AG04449 (cell line): Measurements from ENCODE around the gene DENND1C.

Experiments used
- CTCF ChIA-PET: fragments of 350-600 bp; formaldehyde crosslinking; extraction: SDS; loops from one replicate; lab custom pipeline; 2021; ENCODE audit warnings: antibody characterized with exemption; lab: Yijun Ruan, JAX
- POLR2A ChIA-PET: fragments of 400-600, 350-600 bp; formaldehyde crosslinking; extraction: SDS; loops from one replicate; lab custom pipeline; 2020; ENCODE audit warnings: antibody characterized with exemption, inconsistent platforms; lab: Yijun Ruan, JAX
- DNase-seq: peaks from one replicate; pipeline ENCODE4 v3.0.0-alpha.2; 2010; ENCODE audit warnings: low read depth, low spot score
- H3K4me3 ChIP-seq: 2 replicates; pipeline ENCODE4 v1.5.1; 2011; ENCODE audit warnings: low read depth, mild to moderate bottlenecking, control low read depth, low read length
- TF ChIP-seq, protein P1 (sequence below): IDR thresholded peaks from one replicate; pipeline ENCODE4 v1.5.1; 2011; ENCODE audit warnings: mild to moderate bottlenecking, moderate library complexity, low read length, control low read depth, inconsistent platforms; ENCODE audit not compliant: insufficient read depth; ENCODE audit errors: missing control alignments

Gene DENND1C

DNA sequence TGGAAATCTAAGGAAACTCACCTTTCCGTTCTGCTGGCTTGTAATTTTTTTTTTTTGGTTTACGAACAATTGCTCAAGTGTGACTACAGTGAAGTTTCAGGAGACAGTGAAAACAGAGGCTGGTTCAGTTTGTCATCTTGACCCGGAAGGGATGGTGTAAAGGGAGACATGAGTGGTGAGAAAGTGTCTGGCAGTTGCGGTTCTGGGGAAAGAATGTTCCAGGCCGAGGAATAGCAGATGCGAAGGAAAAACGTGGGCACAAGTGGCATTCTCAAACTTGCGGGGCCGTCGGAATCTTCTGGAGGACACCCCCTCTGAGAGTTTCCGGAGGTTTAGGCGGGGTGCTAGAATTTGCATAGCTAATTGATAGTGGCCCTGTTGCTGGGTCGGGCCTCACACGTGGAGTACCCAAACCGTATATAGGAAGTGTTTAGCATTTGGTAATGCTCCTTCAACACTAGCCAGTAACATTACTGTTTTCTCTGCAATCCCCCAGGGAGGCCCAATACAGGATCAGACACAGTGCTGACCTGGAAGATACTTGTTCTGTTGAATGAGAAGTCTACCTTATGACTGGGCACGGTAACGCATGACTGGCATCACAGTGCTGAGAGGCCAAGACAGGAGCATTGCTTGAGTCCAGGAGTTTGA is 46.4 kb upstream of the DENND1C start:
- no peak for DNase-seq
- TF ChIP-seq, protein P1, sequence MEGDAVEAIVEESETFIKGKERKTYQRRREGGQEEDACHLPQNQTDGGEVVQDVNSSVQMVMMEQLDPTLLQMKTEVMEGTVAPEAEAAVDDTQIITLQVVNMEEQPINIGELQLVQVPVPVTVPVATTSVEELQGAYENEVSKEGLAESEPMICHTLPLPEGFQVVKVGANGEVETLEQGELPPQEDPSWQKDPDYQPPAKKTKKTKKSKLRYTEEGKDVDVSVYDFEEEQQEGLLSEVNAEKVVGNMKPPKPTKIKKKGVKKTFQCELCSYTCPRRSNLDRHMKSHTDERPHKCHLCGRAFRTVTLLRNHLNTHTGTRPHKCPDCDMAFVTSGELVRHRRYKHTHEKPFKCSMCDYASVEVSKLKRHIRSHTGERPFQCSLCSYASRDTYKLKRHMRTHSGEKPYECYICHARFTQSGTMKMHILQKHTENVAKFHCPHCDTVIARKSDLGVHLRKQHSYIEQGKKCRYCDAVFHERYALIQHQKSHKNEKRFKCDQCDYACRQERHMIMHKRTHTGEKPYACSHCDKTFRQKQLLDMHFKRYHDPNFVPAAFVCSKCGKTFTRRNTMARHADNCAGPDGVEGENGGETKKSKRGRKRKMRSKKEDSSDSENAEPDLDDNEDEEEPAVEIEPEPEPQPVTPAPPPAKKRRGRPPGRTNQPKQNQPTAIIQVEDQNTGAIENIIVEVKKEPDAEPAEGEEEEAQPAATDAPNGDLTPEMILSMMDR = no peak
- H3K4me3 ChIP-seq = no peak overlapping the region
- ChIA-PET POLR2A (no interaction called here), CTCF (interaction anchor here (1.4 to 1.5 kb wide), 2 partner anchors 12 to 104 kb away, joined by 5 to 8 read pairs; no protein-coding TSS in a partner anchor)

DNA sequence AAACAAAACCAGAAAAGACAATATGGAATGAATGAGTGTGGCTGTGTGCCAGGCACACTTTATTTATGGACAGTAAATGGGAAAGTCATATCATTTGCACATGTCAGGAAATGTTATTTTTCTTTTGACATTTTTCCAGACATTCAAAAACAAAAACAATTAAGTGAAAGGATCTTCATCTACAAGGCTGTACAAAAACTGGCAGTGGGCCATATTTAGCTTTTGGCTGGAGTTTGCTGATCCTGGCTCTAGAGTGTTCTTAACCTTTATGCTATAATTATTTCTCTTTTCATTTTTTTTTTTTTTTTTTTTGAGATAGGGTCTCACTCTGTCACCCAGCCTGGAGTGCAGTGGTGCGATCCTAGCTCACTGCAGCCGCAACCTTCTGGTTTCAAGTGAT is 42.7 kb upstream of the DENND1C start:
- TF ChIP-seq, protein P1 = no peak
- ChIA-PET POLR2A (no interaction called here), CTCF (interaction anchor here (0.9 to 1.4 kb wide), 2 partner anchors 108 to 109 kb away, joined by 3 to 6 read pairs; no protein-coding TSS in a partner anchor)
- no peak overlapping the region for H3K4me3 ChIP-seq
- DNase-seq = no peak

DNA sequence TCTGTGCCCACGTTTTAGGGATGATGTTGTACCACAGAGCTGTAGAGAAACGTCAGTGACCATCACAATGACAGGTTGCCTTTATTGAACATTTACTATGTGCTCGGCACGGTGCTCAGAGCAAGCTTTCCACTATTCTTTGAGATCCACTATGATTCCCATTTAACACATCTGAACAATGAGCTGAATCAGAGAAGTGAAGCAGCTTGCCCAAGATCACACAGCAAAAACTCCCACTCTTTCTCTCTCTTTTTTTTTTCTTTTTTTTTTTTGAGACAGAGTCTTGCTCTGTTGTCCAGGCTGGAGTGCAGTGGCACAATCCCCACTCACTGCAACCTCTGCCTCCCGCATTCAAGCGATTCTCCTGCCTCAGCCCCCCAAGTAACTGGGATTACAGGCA is 41.1 kb upstream of the DENND1C start:
- ChIA-PET POLR2A (no interaction called here), CTCF (no interaction called here)
- TF ChIP-seq, protein P1 = no peak
- H3K4me3 ChIP-seq = no peak overlapping the region
- DNase-seq = no peak

DNA sequence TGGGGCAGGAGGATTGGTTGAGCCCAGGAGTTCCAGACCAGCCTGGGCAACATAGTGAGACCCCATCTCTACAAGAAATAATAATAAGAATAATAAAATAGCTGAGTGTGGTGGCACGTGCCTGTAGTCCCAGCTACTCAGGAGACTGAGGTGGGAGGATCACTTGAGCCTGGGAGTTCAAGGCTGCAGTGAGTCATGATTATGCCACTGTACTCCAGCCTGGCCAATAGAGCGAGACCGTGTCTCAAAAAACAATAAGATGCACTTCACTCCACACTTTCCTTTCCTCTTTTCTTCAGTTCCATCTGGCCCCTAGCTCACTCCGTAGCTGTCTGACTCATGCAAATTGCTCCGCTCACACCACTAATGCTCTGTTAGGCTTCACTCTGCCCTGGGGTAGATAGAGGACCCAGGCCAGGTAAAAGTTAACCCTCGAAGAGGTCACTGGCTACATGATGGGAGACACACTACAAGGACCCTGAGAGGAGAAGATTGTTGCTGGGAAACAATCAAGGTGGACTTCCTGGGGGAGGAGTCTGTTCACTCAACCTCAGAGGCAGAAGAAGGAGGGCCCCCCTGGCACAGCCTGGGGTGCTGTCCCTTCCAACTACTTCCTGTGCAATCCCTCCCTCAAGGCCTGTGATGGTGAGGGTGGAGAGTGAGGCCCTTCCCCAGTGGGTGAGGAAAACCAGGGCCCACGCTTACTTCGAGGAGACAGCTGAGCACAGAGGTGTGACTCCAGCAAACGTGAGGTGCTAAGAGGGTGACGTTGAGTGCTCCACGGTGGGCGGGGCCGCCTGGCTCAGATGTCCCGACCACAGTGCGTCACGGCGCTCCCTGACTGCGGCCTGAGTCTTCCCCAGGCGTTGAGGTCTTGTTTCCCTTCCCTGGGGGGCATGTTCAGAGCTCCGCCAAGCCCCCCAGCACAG is 40.4 kb upstream of the DENND1C start:
- no peak for DNase-seq
- TF ChIP-seq, protein P1 = no peak
- H3K4me3 ChIP-seq = no peak overlapping the region
- CTCF ChIA-PET = interaction anchor here (0.6 to 1.1 kb wide), 3 partner anchors 110 to 341 kb away, joined by 3 to 5 read pairs (median 4); no protein-coding TSS in a partner anchor
- POLR2A ChIA-PET = interaction anchor here (2.0 kb wide), 1 partner anchor 9 kb away, joined by 7 read pairs; the partner anchor contains the start of gene TNFSF9

DNA sequence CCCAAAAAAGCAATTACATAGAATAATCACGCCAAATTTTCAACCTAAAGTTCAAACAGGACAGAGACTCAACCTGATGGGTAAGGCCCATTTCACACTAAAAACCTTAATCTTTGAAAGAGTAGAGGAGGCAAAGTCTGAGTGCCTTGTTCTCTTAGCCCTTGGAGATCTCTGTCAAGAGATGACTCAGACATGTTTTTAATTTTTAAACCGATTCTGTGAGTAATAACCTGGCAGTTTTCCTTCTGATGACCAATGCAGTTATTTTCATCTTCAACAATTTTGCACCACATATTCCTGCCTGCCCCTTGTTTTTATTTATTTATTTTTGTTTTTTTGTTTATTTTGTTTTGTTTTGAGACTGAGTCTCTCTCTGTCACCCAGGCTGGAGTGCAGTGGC is 37.7 kb upstream of the DENND1C start:
- POLR2A ChIA-PET = no interaction called here
- TF ChIP-seq, protein P1 = no peak
- CTCF ChIA-PET = interaction anchor here (0.6 to 5.2 kb wide), 2 partner anchors 19 to 113 kb away, joined by 3 to 93 read pairs; no protein-coding TSS in a partner anchor
- no peak overlapping the region for H3K4me3 ChIP-seq
- DNase-seq = peak; percentile 26
